GM10248 (cell line): Measurements from ENCODE around the gene PKD2.
"Not testable (repeated sequence)": the region's sequence is repeated elsewhere in the genome, so short reads cannot be mapped to it uniquely, and the experiment has no call there.

Source experiments
- CTCF ChIA-PET: fragments of 300-600 bp; sonication (Branson Sonifier 250); formaldehyde crosslinking; extraction: SDS; loops from one replicate; lab custom pipeline; 2021; ENCODE audit warnings: antibody characterized with exemption; lab: Yijun Ruan, JAX
- POLR2A ChIA-PET: fragments of 350-650 bp; sonication (Branson Sonifier 250); formaldehyde crosslinking; extraction: SDS; loops from one replicate; lab custom pipeline; 2020; ENCODE audit warnings: antibody characterized with exemption; lab: Yijun Ruan, JAX
- DNase-seq: peaks from one replicate; pipeline ENCODE4 v3.0.0; 2012; ENCODE audit errors: extremely low spot score
- TF ChIP-seq, protein P1 (sequence below): IDR thresholded peaks from 2 replicates; pipeline ENCODE4 v1.5.1; 2012; ENCODE audit warnings: mild to moderate bottlenecking, low read depth; ENCODE audit errors: extremely low read depth, missing control alignments, control extremely low read depth

The PKD2 gene

GRCh38 chr4:88119943-88120342 is 112.5 kb downstream of the PKD2 start:
- ChIA-PET CTCF (no interaction called here), POLR2A (no interaction called here)
- DNase-seq = no peak
- TF ChIP-seq, protein P1, sequence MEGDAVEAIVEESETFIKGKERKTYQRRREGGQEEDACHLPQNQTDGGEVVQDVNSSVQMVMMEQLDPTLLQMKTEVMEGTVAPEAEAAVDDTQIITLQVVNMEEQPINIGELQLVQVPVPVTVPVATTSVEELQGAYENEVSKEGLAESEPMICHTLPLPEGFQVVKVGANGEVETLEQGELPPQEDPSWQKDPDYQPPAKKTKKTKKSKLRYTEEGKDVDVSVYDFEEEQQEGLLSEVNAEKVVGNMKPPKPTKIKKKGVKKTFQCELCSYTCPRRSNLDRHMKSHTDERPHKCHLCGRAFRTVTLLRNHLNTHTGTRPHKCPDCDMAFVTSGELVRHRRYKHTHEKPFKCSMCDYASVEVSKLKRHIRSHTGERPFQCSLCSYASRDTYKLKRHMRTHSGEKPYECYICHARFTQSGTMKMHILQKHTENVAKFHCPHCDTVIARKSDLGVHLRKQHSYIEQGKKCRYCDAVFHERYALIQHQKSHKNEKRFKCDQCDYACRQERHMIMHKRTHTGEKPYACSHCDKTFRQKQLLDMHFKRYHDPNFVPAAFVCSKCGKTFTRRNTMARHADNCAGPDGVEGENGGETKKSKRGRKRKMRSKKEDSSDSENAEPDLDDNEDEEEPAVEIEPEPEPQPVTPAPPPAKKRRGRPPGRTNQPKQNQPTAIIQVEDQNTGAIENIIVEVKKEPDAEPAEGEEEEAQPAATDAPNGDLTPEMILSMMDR = no peak

GRCh38 chr4:88122260-88122659 is 114.8 kb downstream of the PKD2 start:
- POLR2A ChIA-PET, DNase-seq: not testable (repeated sequence)
- CTCF ChIA-PET = interaction anchor here (1.6 kb wide), 1 partner anchor 9 kb away, joined by 3 read pairs; no protein-coding TSS in a partner anchor
